SKM-1 treated with dmso at 0.1 percent for 144 hours (cell line): Measurements from ENCODE around the gene APOD.

ENCODE experiments used
- DNase-seq: peaks from one replicate; lab custom pipeline; 2025; ENCODE audit not compliant: unreplicated experiment; lab: John Stamatoyannopoulos, UW

Gene APOD

GRCh38 chr3:195587824-195588223, 4.1 kb upstream of the APOD start:
- DNase-seq: no peak

GRCh38 chr3:195587406-195587805, 3.7 kb upstream of the APOD start:
- no peak for DNase-seq

- no peak for DNase-seq
Measured at GRCh38 chr3:195584543-195584870, 767 bp upstream of the APOD start.

GRCh38 chr3:195582947-195583346, 793 bp downstream of the APOD start:
- DNase-seq: no peak

GRCh38 chr3:195580744-195581443, 2.8 kb downstream of the APOD start:
- DNase-seq: no peak

- no peak for DNase-seq
Measured at GRCh38 chr3:195579281-195579680, 4.5 kb downstream of the APOD start.

GRCh38 chr3:195578565-195578964, 5.2 kb downstream of the APOD start:
- no peak for DNase-seq

GRCh38 chr3:195577645-195578177, 6.0 kb downstream of the APOD start:
- DNase-seq: no peak

GRCh38 chr3:195574497-195575304, 9.0 kb downstream of the APOD start:
- DNase-seq: no peak

- DNase-seq: no peak
Measured at GRCh38 chr3:195573611-195574496, 9.9 kb downstream of the APOD start.

GRCh38 chr3:195571361-195571760, 12.4 kb downstream of the APOD start:
- DNase-seq: no peak

- DNase-seq: no peak
Measured at GRCh38 chr3:195570912-195571311, 12.8 kb downstream of the APOD start.

GRCh38 chr3:195570344-195570743, 13.4 kb downstream of the APOD start:
- no peak for DNase-seq

- no peak for DNase-seq
Measured at GRCh38 chr3:195568630-195569029, 15.1 kb downstream of the APOD start.

- no peak for DNase-seq
Measured at GRCh38 chr3:195566797-195567196, 16.9 kb downstream of the APOD start.

GRCh38 chr3:195565716-195566115, 18.0 kb downstream of the APOD start:
- DNase-seq: no peak

- no peak for DNase-seq
Measured at GRCh38 chr3:195563317-195563716, 20.4 kb downstream of the APOD start.

GRCh38 chr3:195559723-195560409, 23.9 kb downstream of the APOD start:
- no peak for DNase-seq

GRCh38 chr3:195558602-195559001, 25.1 kb downstream of the APOD start:
- peak; percentile 6 for DNase-seq

- no peak for DNase-seq
Measured at GRCh38 chr3:195557322-195557721, 26.4 kb downstream of the APOD start.

- no peak for DNase-seq
Measured at GRCh38 chr3:195556390-195556789, 27.4 kb downstream of the APOD start.
